GM18867 (cell line): ENCODE measurements around the gene LLGL2.

Source experiments
- ATAC-seq: cut with Tn5 transposase; IDR thresholded peaks from one replicate; pipeline ENCODE4 v1.9.1; 2021; ENCODE audit warnings: mild to moderate bottlenecking, moderate library complexity; ENCODE audit not compliant: unreplicated experiment

The LLGL2 gene

DNA sequence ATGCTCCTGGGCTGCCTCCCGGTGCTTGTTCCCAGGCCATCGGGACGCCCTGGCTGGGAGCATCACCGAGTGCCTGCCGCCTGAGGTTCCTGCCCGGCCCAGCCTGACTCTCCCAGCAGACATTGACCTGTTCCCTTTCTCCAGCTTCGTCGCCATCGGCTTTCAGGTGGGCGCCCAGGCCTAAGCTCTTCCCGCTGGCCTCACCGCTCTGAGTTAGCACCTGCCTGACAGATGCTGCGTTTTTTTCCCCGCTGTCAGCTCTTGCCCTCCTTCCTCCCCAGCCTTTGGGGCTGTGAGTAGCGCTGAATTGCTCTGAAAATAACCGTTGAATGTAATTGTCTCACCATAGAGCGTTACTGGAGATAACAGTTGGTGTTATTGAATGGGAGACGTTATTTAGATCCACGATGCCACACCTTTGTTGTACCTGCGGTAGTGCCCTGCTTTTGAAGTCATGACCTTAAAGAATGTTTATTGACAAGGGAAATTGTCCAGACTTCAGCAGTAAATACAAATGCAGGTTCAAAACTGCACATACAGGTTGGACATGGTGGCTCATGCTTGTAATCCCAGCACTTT is 86.4 kb downstream of the LLGL2 start:
- ATAC-seq = no peak

DNA sequence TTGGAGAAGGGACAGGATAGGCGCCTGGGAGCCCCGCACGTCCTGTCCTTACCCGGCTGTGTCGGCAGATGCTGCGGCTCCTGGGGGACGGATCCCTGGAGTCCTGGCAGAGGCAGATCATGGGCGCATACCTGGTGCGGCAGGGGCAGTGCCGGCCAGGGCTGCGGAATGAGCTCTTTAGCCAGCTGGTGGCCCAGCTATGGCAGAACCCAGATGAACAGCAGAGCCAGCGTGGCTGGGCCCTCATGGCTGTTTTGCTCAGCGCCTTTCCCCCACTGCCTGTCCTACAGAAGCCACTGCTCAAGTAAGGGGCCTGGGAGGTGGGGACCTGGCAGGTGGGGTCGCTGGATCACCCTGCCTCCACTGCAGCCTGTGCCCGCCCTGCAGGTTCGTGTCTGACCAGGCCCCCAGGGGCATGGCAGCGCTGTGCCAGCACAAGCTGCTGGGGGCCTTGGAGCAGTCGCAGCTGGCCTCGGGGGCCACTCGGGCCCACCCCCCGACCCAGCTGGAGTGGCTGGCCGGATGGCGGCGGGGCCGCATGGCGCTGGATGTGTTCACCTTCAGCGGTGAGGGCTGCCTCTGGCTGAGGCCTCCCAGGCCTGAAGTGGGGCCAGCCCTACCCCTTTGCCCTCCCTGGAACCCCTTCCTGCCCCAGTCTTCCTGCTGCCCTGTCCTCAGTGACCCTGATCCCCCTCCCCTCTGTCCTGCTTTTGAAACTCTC is 87.6 kb downstream of the LLGL2 start:
- ATAC-seq = no peak

DNA sequence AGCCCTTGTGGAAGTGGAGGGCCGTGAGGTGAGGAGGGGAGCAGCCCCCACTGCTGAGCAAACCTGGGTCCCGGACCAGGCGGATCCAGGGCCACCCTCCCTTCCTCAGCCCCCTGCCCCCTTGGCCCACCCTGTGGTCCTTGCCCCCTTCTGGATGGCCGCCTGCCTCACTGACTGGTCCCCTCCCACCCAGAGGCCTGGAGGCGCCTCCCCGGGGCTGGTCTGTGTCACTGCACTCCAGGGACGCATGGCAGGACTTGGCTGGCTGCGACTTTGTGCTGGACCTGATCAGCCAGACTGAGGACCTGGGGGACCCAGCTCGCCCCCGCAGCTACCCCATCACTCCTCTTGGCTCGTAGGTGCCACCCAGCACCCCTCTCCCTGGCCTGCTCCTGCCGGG is 88.5 kb downstream of the LLGL2 start:
- ATAC-seq = no peak

DNA sequence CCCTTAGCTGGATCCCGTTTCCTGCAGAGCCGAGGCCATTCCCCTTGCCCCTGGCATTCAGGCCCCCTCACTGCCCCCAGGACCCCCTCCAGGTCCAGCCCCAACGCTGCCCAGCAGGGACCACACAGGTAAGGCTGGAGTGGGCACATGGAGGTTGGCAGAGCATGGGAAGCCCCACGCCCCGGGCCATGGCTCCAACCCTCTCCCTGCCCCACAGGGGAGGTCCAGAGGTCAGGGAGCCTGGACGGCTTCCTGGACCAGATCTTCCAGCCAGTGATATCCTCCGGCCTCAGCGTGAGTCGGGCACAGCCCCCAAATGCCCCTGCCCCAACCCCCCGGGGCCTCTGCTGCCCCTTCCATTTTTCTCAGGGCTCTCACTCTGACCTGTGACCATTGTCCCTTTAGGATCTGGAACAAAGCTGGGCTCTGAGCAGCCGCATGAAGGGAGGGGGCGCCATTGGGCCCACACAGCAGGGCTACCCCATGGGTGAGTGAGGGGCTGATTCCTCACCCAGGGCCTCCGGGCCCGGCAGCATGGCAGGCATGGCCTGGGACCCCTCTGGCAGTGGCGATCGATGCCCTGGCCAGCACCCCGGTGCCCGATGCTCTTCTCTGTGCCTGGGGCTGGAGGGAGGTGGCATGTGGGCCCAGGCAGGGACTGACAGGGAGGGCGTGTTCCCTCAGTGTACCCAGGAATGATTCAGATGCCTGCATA is 89.2 kb downstream of the LLGL2 start:
- no peak for ATAC-seq

DNA sequence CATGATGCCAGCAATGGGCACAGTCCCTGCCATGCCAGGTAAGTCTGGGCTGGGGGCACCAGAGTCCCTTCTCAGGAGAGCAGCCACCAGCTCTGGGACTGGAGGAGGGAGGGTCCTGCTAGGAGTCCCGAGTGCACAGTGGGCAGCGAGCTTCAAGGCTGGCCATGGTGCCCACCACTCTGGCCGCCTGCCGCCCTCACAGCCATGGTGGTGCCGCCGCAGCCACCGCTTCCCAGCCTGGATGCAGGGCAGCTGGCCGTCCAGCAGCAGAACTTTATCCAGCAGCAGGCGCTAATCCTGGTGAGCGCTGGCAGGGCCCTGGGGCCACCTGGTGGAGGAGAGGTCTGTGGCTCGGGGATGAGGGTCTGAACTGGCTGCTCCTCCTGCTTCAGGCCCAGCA is 89.8 kb downstream of the LLGL2 start:
- ATAC-seq = no peak

DNA sequence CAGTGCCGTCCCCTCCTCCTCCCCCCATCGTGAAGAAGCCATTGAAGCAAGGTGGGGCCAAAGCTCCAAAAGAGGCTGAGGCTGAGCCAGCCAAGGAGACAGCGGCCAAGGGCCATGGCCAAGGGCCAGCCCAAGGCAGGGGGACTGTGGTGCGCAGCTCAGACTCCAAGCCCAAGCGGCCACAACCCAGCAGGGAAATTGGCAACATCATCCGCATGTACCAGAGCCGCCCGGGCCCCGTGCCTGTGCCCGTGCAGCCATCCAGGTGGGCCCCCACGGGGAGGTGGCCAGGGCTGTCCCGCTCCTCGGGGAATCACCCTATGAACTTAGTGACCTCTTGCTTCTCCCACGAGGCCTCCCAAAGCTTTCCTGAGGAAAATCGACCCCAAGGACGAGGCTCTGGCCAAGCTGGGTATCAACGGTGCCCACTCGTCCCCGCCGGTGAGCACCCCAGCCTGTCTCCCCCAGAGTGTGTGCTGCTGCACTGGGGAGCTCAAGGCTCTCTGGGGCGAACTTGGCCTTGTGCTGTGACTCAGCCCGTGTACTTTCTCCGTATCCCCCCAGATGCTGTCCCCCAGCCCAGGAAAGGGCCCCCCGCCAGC is 91.1 kb downstream of the LLGL2 start:
- ATAC-seq = no peak

DNA sequence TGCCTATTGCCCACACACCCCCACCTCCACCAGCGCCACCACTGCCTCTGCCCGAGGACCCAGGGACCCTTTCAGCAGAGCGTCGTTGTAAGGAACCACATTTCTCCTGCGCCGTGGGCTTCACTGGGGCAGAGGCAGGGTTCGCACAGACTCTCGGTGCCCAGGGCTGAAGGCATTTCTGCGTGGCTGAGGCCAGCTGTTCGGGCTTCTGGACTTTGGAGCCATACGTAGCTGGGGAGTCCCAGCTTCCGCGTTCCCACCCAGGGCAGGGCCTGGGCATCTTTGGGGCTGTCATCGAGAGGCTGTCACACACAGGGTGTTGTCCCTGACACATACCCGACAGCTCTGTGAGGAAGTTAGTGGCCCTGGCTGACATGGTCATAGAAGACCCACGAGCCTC is 91.7 kb downstream of the LLGL2 start:
- ATAC-seq = no peak

DNA sequence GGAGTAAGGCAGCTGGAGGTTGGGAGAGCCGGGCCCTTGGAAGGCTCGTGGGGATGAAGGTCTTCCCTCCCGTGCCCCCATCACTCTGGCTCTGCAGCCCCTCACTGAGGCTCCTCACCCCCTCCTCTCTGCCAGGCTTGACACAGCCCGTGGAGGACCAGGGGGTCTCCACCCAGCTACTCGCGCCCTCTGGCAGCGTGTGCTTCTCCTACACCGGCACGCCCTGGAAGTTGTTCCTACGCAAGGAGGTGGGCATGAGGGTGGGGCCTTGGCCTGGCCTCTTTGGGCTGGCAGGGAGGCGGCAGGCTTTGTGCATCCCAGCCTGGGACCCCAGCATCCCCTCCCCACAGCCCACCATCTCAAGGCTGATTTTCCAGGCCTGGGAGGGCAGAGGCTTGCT is 92.2 kb downstream of the LLGL2 start:
- ATAC-seq = no peak

DNA sequence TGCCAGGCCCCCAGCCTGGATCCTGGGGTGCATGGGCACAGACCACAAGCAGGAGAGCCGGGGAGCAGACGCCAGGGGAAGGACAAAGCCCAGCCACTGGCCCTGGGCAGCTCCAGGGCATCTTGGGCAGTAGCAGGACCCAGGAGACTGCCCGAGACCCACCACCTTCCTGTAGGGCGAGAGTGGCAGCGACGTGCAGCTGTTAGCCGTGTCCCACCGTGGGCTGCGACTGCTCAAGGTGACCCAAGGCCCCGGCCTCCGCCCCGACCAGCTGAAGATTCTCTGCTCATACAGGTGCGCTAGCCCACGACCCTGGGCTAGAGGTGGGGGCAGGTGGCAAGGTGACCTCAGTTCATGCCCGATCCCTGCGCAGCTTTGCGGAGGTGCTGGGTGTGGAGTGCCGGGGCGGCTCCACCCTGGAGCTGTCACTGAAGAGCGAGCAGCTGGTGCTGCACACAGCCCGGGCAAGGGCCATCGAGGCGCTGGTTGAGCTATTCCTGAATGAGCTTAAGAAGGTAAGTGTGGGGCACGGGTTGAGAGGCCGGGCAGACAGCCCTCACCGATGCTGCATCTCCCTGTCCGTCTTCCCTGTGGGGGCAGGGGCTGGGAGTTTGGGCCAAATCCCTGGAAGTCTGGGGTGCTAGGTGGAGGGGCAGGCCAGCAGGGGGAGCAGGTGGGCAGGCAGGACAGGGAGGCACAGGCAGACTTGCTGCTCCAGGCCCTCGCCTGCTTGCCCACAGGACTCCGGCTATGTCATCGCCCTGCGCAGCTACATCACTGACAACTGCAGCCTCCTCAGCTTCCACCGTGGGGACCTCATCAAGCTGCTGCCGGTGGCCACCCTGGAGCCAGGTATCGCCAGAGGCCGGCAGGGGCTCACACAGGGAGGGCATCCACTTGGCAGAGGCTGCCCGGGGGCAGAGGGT is 94.3 kb downstream of the LLGL2 start:
- ATAC-seq = no peak

DNA sequence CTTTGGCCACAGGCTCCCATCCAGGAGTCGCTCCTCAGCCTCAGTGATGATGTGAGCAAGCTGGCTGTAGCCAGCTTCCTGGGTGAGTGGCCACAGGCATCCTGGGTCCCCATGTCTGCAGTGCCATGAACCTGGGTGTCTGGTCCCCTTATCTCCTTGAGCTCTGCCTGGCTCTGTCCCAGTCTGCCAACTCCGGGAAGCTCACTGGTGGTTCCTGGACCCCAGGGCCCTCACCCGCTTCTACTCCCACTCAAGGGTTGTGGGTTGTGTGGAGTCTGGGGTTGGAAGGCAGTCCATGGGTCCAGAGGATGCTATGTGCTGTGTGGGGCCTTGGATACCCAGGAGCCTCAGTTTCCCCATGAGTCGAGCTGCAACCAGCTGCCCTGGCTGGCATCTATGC is 96.0 kb downstream of the LLGL2 start:
- no peak for ATAC-seq

DNA sequence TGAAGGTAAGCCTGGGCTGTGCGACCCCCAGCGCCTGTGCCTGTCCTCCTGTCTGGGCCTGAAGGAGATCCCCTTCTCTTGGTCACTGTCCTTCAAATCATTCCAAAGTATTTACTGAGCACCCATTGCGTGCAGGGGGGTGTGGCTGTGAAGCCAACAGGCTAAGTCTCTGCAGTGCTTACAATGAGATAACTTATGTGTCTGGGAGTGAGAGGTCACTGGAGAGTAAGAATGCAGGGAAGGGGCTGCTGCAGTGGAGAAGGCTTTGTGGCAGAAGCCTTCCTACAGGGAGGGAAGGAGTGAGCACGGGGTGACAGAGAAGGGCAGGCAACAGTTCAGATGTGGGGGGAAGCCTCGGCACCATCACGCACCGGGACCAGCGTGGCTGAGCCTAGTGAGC is 96.6 kb downstream of the LLGL2 start:
- no peak for ATAC-seq

DNA sequence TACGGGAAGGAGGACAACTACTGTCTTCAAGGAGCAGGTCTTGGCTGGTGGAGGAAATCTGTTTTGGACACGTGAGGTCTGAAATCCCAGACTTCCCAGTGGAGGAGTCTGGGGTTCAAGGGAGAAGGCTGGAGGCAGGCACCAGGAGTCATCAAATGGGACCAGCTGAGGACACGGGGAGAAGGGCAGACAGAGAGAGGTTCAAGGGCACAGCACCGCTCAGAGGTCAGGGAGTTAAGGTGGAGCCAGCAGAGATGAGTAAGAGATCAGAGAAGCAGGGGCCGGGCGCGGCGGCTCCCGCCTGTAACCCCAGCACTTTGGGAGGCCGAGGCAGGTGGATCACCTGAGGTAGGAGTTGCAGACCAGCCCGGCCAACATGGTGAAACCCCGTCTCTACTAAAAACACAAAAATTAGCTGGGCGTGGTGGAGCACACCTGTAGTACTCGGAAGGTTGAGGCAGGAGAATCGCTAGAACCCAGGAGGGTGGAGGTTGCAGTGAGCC is 97.3 kb downstream of the LLGL2 start:
- no peak for ATAC-seq

DNA sequence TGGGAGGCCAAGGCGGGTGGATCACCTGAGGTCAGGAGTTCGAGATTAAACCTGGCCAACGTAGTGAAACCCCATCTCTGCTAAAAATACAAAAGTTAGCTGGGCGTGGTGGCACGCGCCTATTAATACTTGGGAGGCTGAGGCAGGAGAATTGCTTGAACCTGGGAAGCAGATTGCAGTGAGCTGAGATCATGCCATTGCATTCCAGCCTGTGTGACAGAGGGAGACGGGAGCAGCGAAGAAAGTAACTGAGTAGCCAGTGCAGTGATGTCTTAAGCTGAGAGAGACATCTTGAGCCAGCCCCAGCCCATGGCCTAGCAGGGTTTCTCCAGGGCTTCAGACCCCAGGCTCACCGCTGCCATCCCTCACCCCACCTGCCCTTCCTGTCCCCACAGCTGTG is 97.9 kb downstream of the LLGL2 start:
- ATAC-seq = no peak

DNA sequence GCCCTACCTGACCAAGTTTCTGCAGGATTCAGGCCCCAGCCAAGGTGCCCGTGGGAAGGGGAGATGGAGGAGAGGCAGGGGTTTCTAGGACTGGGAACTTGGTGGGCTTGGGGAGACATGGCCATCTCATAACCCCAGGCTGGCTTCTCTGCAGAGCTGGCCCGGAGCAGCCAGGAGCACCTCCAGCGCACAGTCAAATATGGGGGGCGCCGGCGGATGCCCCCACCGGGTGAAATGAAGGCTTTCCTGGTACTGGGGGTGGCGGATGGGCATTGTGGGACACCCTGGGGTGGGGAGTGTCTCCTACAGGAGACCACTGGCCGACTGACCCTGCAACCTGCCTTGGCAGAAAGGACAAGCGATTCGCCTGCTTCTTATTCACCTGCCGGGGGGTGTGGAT is 98.5 kb downstream of the LLGL2 start:
- ATAC-seq = no peak
